GM21526 (cell line): Measurements from ENCODE around the gene BPI.
"Not testable (repeated sequence)": the region's sequence is repeated elsewhere in the genome, so short reads cannot be mapped to it uniquely, and the experiment has no call there.

ENCODE experiments used
- ATAC-seq: cut with Tn5 transposase; IDR thresholded peaks from one replicate; pipeline ENCODE4 v1.9.1; 2021; ENCODE audit warnings: moderate library complexity; ENCODE audit not compliant: unreplicated experiment, low FRiP score

BPI gene

GRCh38 chr20:38301309-38301708 lies 2.6 kb upstream of the BPI start:
- no peak for ATAC-seq

- no peak for ATAC-seq
Observed at GRCh38 chr20:38302786-38303185, 1.2 kb upstream of the BPI start.

GRCh38 chr20:38304845-38305447 lies 990 bp downstream of the BPI start:
- ATAC-seq: no peak

GRCh38 chr20:38305541-38305940 lies 1.6 kb downstream of the BPI start:
- ATAC-seq: no peak

GRCh38 chr20:38306379-38306778 lies 2.4 kb downstream of the BPI start:
- no peak for ATAC-seq

GRCh38 chr20:38307371-38308046 lies 3.6 kb downstream of the BPI start:
- no peak for ATAC-seq

GRCh38 chr20:38308047-38308438 lies 4.1 kb downstream of the BPI start:
- ATAC-seq: no peak

GRCh38 chr20:38308447-38308846 lies 4.5 kb downstream of the BPI start:
- no peak for ATAC-seq

GRCh38 chr20:38311091-38311490 lies 7.1 kb downstream of the BPI start:
- no peak for ATAC-seq

GRCh38 chr20:38311491-38311890 lies 7.5 kb downstream of the BPI start:
- ATAC-seq: no peak

- no peak for ATAC-seq
Observed at GRCh38 chr20:38313676-38314075, 9.7 kb downstream of the BPI start.

GRCh38 chr20:38314350-38314749 lies 10.4 kb downstream of the BPI start:
- not testable (repeated sequence) for ATAC-seq

GRCh38 chr20:38315290-38315966 lies 11.5 kb downstream of the BPI start:
- ATAC-seq: no peak

- no peak for ATAC-seq
Observed at GRCh38 chr20:38316341-38316740, 12.4 kb downstream of the BPI start.

GRCh38 chr20:38317422-38317821 lies 13.5 kb downstream of the BPI start:
- no peak for ATAC-seq

- no peak for ATAC-seq
Observed at GRCh38 chr20:38320221-38320620, 16.3 kb downstream of the BPI start.

GRCh38 chr20:38321959-38322598 lies 18.1 kb downstream of the BPI start:
- ATAC-seq: no peak

GRCh38 chr20:38324159-38324558 lies 20.2 kb downstream of the BPI start:
- no peak for ATAC-seq

GRCh38 chr20:38325167-38325566 lies 21.2 kb downstream of the BPI start:
- no peak for ATAC-seq

- ATAC-seq: no peak
Observed at GRCh38 chr20:38325905-38326304, 21.9 kb downstream of the BPI start.

- no peak for ATAC-seq
Observed at GRCh38 chr20:38326309-38326708, 22.4 kb downstream of the BPI start.
